Glomerular visceral epithelial cell (primary cell): ENCODE measurements around the gene SUN2.

Experiments used
- DNase-seq: peaks from one replicate; pipeline ENCODE4 v3.0.0-alpha.2; 2016; ENCODE audit errors: extremely low spot score

The SUN2 gene

GRCh38 chr22:38751422-38752346 lies 4.1 kb downstream of the SUN2 start:
- no peak for DNase-seq

GRCh38 chr22:38751066-38751421 lies 4.8 kb downstream of the SUN2 start:
- no peak for DNase-seq

GRCh38 chr22:38750638-38751037 lies 5.2 kb downstream of the SUN2 start:
- DNase-seq: no peak

- DNase-seq: no peak
Observed at GRCh38 chr22:38750104-38750503, 5.7 kb downstream of the SUN2 start.

GRCh38 chr22:38748487-38749136 lies 7.2 kb downstream of the SUN2 start:
- DNase-seq: no peak

GRCh38 chr22:38745676-38746460 lies 9.9 kb downstream of the SUN2 start:
- DNase-seq: no peak

- DNase-seq: no peak
Observed at GRCh38 chr22:38744981-38745380, 10.8 kb downstream of the SUN2 start.

GRCh38 chr22:38742176-38742942 lies 13.4 kb downstream of the SUN2 start:
- DNase-seq: no peak

- no peak for DNase-seq
Observed at GRCh38 chr22:38741576-38741975, 14.2 kb downstream of the SUN2 start.

- DNase-seq: no peak
Observed at GRCh38 chr22:38741166-38741565, 14.6 kb downstream of the SUN2 start.

GRCh38 chr22:38740754-38741153 lies 15.0 kb downstream of the SUN2 start:
- no peak for DNase-seq

GRCh38 chr22:38740116-38740723 lies 15.6 kb downstream of the SUN2 start:
- no peak for DNase-seq

- no peak for DNase-seq
Observed at GRCh38 chr22:38739300-38740055, 16.3 kb downstream of the SUN2 start.

- DNase-seq: no peak
Observed at GRCh38 chr22:38738475-38739070, 17.2 kb downstream of the SUN2 start.

GRCh38 chr22:38737302-38738060 lies 18.3 kb downstream of the SUN2 start:
- DNase-seq: peak; percentile 11

GRCh38 chr22:38736257-38736570 lies 19.6 kb downstream of the SUN2 start:
- no peak for DNase-seq

GRCh38 chr22:38735465-38736256 lies 20.1 kb downstream of the SUN2 start:
- no peak for DNase-seq

GRCh38 chr22:38735126-38735464 lies 20.7 kb downstream of the SUN2 start:
- no peak for DNase-seq
